Transverse colon (tissue), 4 donors: ENCODE measurements around the gene UPB1. TPM values are rescaled to one million over a fixed set of nuclear protein-coding genes. Genes with fewer than 3 reads are reported as not detected.

Experiments
- DNase-seq: peaks from one replicate; pipeline ENCODE4 v3.0.0-alpha.2; 2019
- H3K27ac ChIP-seq, 4 donors: fragments of 200-600 bp; sonication (generic); 2 replicates each; pipeline ENCODE4 v1.5.1; 2016 to 2018; ENCODE audit warnings: inconsistent platforms in 4 of 4
- H3K27me3 ChIP-seq: fragments of 200-600 bp; sonication (generic); 2 replicates; pipeline ENCODE4 v1.5.1; 2017; ENCODE audit warnings: inconsistent platforms
- H3K36me3 ChIP-seq, 4 donors: fragments of 200-600 bp; sonication (generic); 2 replicates each; pipeline ENCODE4 v1.5.1; 2017 to 2019; ENCODE audit warnings: inconsistent platforms in 4 of 4
- H3K4me1 ChIP-seq, 4 donors: fragments of 200-600 bp; sonication (generic); 2 replicates each; pipeline ENCODE4 v1.5.1; 2017 to 2020; ENCODE audit warnings: inconsistent platforms in 4 of 4
- H3K4me3 ChIP-seq, 4 donors: fragments of 200-600 bp; sonication (generic); 1 replicate in 1 of 4; 2 replicates in 3 of 4; pipeline versions ENCODE4 v1.5.1 to v1.6.1; 2017 to 2019; ENCODE audit warnings: inconsistent platforms in 4 of 4
- H3K9me3 ChIP-seq, 2 donors: fragments of 200-600 bp; sonication (generic); 2 replicates each; pipeline ENCODE4 v1.5.1; 2017 to 2019; ENCODE audit warnings: inconsistent platforms in 2 of 2
- EP300 ChIP-seq: sonication (generic); formaldehyde crosslinking; IDR thresholded peaks from one replicate; pipeline ENCODE4 v1.6.1; 2017; ENCODE audit warnings: antibody characterized with exemption, low read depth
- POLR2A ChIP-seq: fragments of 450-650 bp; IDR thresholded peaks from one replicate; pipeline ENCODE4 v1.6.1; 2016; ENCODE audit warnings: antibody characterized with exemption, mild to moderate bottlenecking, moderate library complexity
- POLR2AphosphoS5 ChIP-seq, 3 donors: sonication (generic); formaldehyde crosslinking; IDR thresholded peaks; one replicate each; pipeline ENCODE4 v1.6.1; 2016; ENCODE audit warnings: antibody characterized with exemption in 3 of 3
- WGBS, 2 donors: methylation state at CpG; one replicate each; pipeline ENCODE4 v1.1.5; 2018; ENCODE audit warnings: low coverage in 1 of 2; 5-methylcytosine and 5-hydroxymethylcytosine counted together
- in situ Hi-C, 4 donors: fragments of 200-750 bp; cut with MboI; loops; one replicate each; pipeline versions ENCODE4 v1.15.0 to v1.15.1; 2017; ENCODE audit warnings: low sequenced_read_pairs in 3 of 4, low pct_ligation_motif_present in 1 of 4, low pct_unique_long_range_greater_than_20kb in 1 of 4
- intact Hi-C: fragments of 100-400 bp; cut with DNase I; formaldehyde crosslinking; loops from one replicate; pipeline ENCODE4 v1.15.1; 2023; ENCODE audit warnings: low total_unique reads
- total RNA-seq, 4 donors: library from RNA; depleted of rRNA; stranded (reverse); fragments of >200 nt; gene quantifications; one replicate each; pipeline ENCODE4 v1.1.0, GENCODE V29; 2016
- TF ChIP-seq, protein P1 (sequence below), 5 experiments: fragments of 200-600 bp in 3 of 5; fragments of 450-650 bp in 2 of 5; sonication (generic) in 3 of 5; IDR thresholded peaks; 1 replicate in 2 of 5; 2 replicates in 3 of 5; pipeline ENCODE4 v1.5.1; 2016 to 2017; ENCODE audit warnings: antibody characterized with exemption in 5 of 5, inconsistent platforms in 3 of 5, mild to moderate bottlenecking in 2 of 5, moderate library complexity in 1 of 5

Gene UPB1
- total RNA-seq, 4 donors from 2014 or later = 0.32 TPM; not detected in 3

DNA sequence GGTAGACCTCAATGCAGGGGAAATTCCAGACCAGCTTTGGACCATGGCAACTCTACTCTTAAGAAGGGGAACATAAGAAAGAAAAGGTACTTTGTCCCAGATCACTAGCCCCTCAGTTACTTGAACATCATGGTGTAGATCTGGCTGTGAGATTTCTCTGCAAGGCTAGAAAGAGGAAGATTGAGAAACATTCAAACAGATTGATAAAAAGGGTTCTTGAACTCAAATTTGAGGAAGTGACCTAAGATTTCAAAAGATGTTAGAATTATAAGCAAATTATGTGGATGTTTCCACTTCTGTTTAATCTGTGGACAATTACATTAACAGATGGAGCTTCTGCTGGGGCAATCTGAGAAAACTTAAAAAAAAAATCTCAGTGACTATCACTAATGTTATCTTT lies 21.8 kb upstream of the UPB1 start:
- no peaks in the 10 kb centered on the region for H3K27me3 ChIP-seq
- H3K36me3 ChIP-seq = no peaks in the 10 kb centered on the region
- no peaks in the 10 kb centered on the region for H3K9me3 ChIP-seq
- TF ChIP-seq, protein P1, sequence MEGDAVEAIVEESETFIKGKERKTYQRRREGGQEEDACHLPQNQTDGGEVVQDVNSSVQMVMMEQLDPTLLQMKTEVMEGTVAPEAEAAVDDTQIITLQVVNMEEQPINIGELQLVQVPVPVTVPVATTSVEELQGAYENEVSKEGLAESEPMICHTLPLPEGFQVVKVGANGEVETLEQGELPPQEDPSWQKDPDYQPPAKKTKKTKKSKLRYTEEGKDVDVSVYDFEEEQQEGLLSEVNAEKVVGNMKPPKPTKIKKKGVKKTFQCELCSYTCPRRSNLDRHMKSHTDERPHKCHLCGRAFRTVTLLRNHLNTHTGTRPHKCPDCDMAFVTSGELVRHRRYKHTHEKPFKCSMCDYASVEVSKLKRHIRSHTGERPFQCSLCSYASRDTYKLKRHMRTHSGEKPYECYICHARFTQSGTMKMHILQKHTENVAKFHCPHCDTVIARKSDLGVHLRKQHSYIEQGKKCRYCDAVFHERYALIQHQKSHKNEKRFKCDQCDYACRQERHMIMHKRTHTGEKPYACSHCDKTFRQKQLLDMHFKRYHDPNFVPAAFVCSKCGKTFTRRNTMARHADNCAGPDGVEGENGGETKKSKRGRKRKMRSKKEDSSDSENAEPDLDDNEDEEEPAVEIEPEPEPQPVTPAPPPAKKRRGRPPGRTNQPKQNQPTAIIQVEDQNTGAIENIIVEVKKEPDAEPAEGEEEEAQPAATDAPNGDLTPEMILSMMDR (IDR thresholded peaks at IDR 0.05) = no peak
- no peak for TF ChIP-seq POLR2AphosphoS5 (IDR thresholded peaks at IDR 0.05)
- TF ChIP-seq EP300 = no peak
- TF ChIP-seq POLR2A = no peak
- intact Hi-C loops = no loop called here
- H3K4me1 ChIP-seq = no peaks in the 10 kb centered on the region
- in situ Hi-C loops = no loop called here
- H3K27ac ChIP-seq = no peak overlapping the region
- no peak overlapping the region for H3K4me3 ChIP-seq
- no peak for DNase-seq

DNA sequence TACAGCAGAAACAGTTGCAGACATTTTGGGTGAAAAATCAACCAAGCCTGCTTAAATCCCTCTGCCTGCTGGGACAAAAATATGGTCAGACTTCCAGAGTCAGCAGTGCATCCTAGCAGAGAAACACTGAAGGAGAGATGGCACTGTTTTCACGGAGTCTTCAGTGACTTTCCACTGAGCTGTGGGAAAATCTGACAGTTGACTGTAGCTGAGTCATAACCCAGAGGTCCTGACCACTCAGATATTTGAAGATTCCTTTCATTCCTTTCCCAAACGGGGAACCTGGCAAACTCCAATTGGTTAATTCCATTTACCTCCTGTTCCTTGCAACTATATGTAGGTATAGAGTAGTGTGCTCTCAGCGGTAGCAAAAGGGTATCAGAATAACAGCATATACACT lies 20.9 kb upstream of the UPB1 start:
- no peak for DNase-seq
- Histone ChIP-seq H3K36me3 (no peaks in the 10 kb centered on the region), H3K4me1 (no peaks in the 10 kb centered on the region), H3K9me3 (no peaks in the 10 kb centered on the region), H3K27ac (no peak overlapping the region), H3K27me3 (no peaks in the 10 kb centered on the region), H3K4me3 (no peak overlapping the region)
- TF ChIP-seq POLR2A (no peak), POLR2AphosphoS5 (IDR thresholded peaks at IDR 0.05) (no peak), EP300 (no peak)
- TF ChIP-seq, protein P1 (IDR thresholded peaks at IDR 0.05) = no peak
- intact Hi-C loops = no loop called here
- 55 to 60% methylated on average over 2 to 3 of the region's 3 CpGs for WGBS, 2 donors
- in situ Hi-C loops = no loop called here

DNA sequence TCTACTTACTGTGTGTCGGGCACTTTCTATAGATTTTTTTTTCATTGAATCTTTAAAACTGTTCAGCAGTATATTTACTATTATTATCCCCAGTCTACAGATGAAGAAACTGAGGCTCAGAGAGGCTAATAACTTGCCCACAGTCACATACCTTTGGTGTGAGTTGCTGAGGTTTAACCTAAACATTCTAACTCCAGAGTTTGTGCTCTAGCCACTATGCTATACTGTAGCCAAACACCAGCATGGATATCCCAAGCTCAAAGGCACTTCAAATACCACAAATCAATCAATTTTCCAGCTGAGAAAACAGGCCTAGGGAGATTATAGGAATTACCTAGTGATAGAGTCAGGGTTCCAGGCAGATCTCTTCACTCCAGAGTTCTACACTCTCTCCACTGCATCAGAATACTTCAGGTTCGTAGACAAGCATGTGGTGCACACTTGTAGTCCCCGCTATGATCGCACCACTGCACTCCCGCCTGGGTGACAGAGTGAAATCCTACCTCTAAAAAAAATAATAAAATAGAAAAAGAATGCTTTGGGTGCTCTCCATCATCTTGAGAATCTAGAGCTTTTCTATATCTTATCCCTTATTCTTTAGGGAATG lies 20.4 kb upstream of the UPB1 start:
- 85 to 90% methylated on average over 2 to 5 of the region's 5 CpGs for WGBS, 2 donors
- no peak for DNase-seq
- TF ChIP-seq, protein P1 (IDR thresholded peaks at IDR 0.05) = no peak
- TF ChIP-seq EP300 (no peak), POLR2AphosphoS5 (IDR thresholded peaks at IDR 0.05) (no peak), POLR2A (no peak)
- Histone ChIP-seq H3K9me3 (no peaks in the 10 kb centered on the region), H3K27ac (no peak overlapping the region), H3K4me1 (no peaks in the 10 kb centered on the region), H3K27me3 (no peaks in the 10 kb centered on the region), H3K4me3 (no peak overlapping the region), H3K36me3 (no peaks in the 10 kb centered on the region)
- intact Hi-C loops = no loop called here
- in situ Hi-C loops = no loop called here

DNA sequence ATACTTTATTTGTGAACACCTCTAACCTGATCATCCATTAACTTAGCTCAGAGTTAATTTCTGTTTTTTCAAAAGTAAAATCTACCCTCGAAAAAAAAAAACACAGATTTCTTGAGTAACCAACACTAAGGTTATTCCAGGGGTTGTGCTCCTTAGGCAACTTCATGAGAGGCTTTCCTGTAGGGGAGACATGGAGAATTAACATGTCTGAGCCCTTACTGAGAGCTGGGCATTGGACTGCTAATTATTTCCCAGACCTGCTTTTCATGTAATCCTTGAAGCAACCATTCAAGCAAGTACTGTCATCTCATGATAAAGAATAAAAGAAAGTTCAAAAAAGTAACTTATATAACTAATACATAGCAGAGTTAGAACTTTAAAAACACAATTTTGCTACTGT lies 13.5 kb upstream of the UPB1 start:
- intact Hi-C loops (no loop called here), in situ Hi-C loops (no loop called here)
- Histone ChIP-seq H3K4me3 (no peak overlapping the region), H3K4me1 (peaks cover 0 to 11% (median 4%) of the 10 kb centered on the region in 4 donors), H3K27me3 (no peaks in the 10 kb centered on the region), H3K27ac (no peak overlapping the region), H3K36me3 (no peaks in the 10 kb centered on the region), H3K9me3 (no peaks in the 10 kb centered on the region)
- 69 to 85% methylated on average over 1 of the region's 1 CpG for WGBS, 2 donors
- TF ChIP-seq POLR2AphosphoS5 (IDR thresholded peaks at IDR 0.05) (no peak), POLR2A (no peak), EP300 (no peak)
- TF ChIP-seq, protein P1 (IDR thresholded peaks at IDR 0.05) = no peak
- DNase-seq = no peak
